ENCODE data around the gene ITSN1. TPM values are rescaled to one million over a fixed set of nuclear protein-coding genes. Genes with fewer than 3 reads are reported as not detected.
"Not testable (repeated sequence)": the region's sequence is repeated elsewhere in the genome, so short reads cannot be mapped to it uniquely, and the experiment has no call there.

ITSN1 gene
- total and polyA plus RNA-seq, 8 donors = 6.0 to 83.5 (median 25.4) TPM

- no peak for DNase-seq
These were observed 273.9 kb downstream of the ITSN1 start for GRCh38 chr21:33916200-33916567.

GRCh38 chr21:33917421-33917820 lies 275.1 kb downstream of the ITSN1 start:
- intact Hi-C loops (cut with DNase I; ENCODE audit: low total_unique reads) = no loop called here
- DNase-seq = no peak
- peaks cover 13 to 33% (median 23%) of the 10 kb centered on the region in 4 donors for H3K4me1 ChIP-seq
- H3K9me3 ChIP-seq = no peaks in the 10 kb centered on the region
- TF ChIP-seq POLR2A (IDR thresholded peaks at IDR 0.05) = no peak
- H3K27ac ChIP-seq = no peak overlapping the region
- WGBS, 5 donors = 50 to 77% (median 68%) methylated on average over 4 of the region's 4 CpGs
- H3K4me3 ChIP-seq = no peak overlapping the region
- H3K27me3 ChIP-seq = no peaks in the 10 kb centered on the region
- peaks cover 2 to 13% (median 6%) of the 10 kb centered on the region in 4 donors for H3K36me3 ChIP-seq

More at GRCh38 chr21:33916200-33916567, 273.9 kb downstream of the ITSN1 start:
- 53 to 59% (median 56%) methylated on average over 5 of the region's 5 CpGs for WGBS, 5 donors
- peaks cover 13 to 45% (median 25%) of the 10 kb centered on the region in 4 donors for H3K4me1 ChIP-seq
- peaks cover 6 to 26% (median 17%) of the 10 kb centered on the region in 4 donors for H3K36me3 ChIP-seq
- H3K9me3 ChIP-seq = no peaks in the 10 kb centered on the region
- TF ChIP-seq, protein P1, sequence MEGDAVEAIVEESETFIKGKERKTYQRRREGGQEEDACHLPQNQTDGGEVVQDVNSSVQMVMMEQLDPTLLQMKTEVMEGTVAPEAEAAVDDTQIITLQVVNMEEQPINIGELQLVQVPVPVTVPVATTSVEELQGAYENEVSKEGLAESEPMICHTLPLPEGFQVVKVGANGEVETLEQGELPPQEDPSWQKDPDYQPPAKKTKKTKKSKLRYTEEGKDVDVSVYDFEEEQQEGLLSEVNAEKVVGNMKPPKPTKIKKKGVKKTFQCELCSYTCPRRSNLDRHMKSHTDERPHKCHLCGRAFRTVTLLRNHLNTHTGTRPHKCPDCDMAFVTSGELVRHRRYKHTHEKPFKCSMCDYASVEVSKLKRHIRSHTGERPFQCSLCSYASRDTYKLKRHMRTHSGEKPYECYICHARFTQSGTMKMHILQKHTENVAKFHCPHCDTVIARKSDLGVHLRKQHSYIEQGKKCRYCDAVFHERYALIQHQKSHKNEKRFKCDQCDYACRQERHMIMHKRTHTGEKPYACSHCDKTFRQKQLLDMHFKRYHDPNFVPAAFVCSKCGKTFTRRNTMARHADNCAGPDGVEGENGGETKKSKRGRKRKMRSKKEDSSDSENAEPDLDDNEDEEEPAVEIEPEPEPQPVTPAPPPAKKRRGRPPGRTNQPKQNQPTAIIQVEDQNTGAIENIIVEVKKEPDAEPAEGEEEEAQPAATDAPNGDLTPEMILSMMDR (IDR thresholded peaks at IDR 0.05) = peak in 1 of 7 experiments; percentile 2
- TF ChIP-seq EP300 (IDR thresholded peaks at IDR 0.05) = no peak
- no peak for TF ChIP-seq POLR2A (IDR thresholded peaks at IDR 0.05)
- TF ChIP-seq POLR2AphosphoS5 (IDR thresholded peaks at IDR 0.05) = no peak
- peak overlapping the region; percentile 7 to 95 (median 90) for H3K27ac ChIP-seq
- H3K4me3 ChIP-seq = peak overlapping the region; percentile 75 to 88 (median 80)
- H3K27me3 ChIP-seq = no peaks in the 10 kb centered on the region
- intact Hi-C loops (cut with DNase I; ENCODE audit: low total_unique reads) = no loop called here

DNA sequence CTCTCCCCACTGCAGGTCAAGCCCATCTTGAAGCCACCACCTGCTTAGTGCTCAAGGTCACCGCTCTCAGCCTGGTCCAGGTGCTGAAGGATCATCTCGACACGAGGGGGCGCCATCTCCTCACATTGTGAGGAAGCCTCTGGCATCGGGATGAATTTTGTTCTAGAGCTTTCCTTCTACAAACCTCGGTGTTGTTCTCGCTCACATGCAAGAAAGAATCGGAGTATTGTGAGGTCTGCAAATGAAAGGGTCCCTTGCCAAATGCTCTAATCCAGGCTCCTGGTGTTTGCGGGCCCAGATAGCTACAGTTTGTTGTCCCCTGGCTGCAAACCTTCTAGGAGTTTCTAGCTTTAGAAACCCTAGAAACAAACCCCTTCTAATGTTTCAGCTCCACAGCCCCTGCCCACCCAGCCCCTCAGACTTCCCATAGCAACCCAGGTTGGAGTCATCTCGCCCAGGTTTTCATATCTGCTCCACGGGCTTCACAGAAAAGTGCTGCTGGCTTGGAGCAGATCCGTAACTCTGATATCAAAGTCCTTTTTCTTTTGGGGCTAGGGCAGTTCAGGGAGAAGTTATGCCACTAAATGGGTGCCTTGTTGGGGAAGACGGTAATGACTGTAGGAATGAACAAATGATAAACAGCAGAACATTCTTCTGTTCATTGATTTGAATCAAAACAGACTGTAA lies 281.9 kb downstream of the ITSN1 start:
- peak; percentile 94 to 95 for DNase-seq
- intact Hi-C loops (cut with DNase I; ENCODE audit: low total_unique reads) = loop anchor here (5.0 kb wide), 2 partner anchors 278 to 423 kb away; no protein-coding TSS in a partner anchor
- TF ChIP-seq POLR2A (IDR thresholded peaks at IDR 0.05) (no peak), EP300 (IDR thresholded peaks at IDR 0.05) (no peak), POLR2AphosphoS5 (IDR thresholded peaks at IDR 0.05) (peak in 1 of 3 donors; percentile 78)
- TF ChIP-seq, protein P1 (IDR thresholded peaks at IDR 0.05) = peak in 5 of 7 experiments; percentile 78 to 95 (median 92)
- no peaks in the 10 kb centered on the region for H3K9me3 ChIP-seq
- H3K4me1 ChIP-seq = peaks cover 0 to 12% (median 9%) of the 10 kb centered on the region in 4 donors
- no peaks in the 10 kb centered on the region for H3K27me3 ChIP-seq
- H3K4me3 ChIP-seq = peak overlapping the region in 1 of 4 donors; percentile 6
- no peaks in the 10 kb centered on the region for H3K36me3 ChIP-seq
- peak overlapping the region in 1 of 5 donors; percentile 73 for H3K27ac ChIP-seq
- WGBS, 5 donors = 12 to 17% (median 16%) methylated on average over 11 to 13 of the region's 13 CpGs

DNA sequence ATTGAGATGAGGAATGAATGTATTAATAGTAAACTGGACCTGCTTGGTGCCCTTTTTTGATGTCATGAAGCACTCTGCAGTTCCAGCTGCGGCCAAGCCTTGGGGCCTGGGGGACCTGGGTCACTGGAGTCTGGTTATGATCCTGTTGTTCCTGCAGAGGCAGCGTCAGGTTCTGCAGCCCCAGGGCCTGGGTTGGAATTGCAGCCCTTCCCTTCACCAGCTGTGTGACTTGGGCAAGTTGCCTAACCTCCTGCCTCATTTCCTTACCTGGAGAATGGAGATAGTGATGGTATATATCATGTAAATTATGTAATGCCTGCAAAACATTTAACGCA lies 282.4 kb downstream of the ITSN1 start:
- Histone ChIP-seq H3K27me3 (no peaks in the 10 kb centered on the region), H3K9me3 (no peaks in the 10 kb centered on the region), H3K36me3 (no peaks in the 10 kb centered on the region), H3K27ac (peak overlapping the region in 1 of 5 donors; percentile 73), H3K4me1 (peaks cover 0 to 12% (median 9%) of the 10 kb centered on the region in 4 donors), H3K4me3 (no peak overlapping the region)
- DNase-seq = peak in 1 of 2 donors; percentile 36
- TF ChIP-seq EP300 (IDR thresholded peaks at IDR 0.05) (no peak), POLR2AphosphoS5 (IDR thresholded peaks at IDR 0.05) (no peak), POLR2A (IDR thresholded peaks at IDR 0.05) (no peak)
- TF ChIP-seq, protein P1 (IDR thresholded peaks at IDR 0.05) = no peak
- WGBS, 5 donors = 64 to 70% (median 65%) methylated on average over 3 of the region's 3 CpGs
- intact Hi-C loops (cut with DNase I; ENCODE audit: low total_unique reads) = loop anchor here (5.0 kb wide), 2 partner anchors 278 to 423 kb away; no protein-coding TSS in a partner anchor

GRCh38 chr21:33926248-33926647 lies 283.9 kb downstream of the ITSN1 start:
- H3K9me3 ChIP-seq; H3K4me3 ChIP-seq; DNase-seq; H3K27me3 ChIP-seq; H3K36me3 ChIP-seq; H3K27ac ChIP-seq; intact Hi-C loops (cut with DNase I; ENCODE audit: low total_unique reads): not testable (repeated sequence)
- peaks cover 0 to 12% (median 9%) of the 10 kb centered on the region in 4 donors for H3K4me1 ChIP-seq
- 90 to 100% (median 95%) methylated on average over 1 to 2 of the region's 2 CpGs for WGBS, 5 donors

DNA sequence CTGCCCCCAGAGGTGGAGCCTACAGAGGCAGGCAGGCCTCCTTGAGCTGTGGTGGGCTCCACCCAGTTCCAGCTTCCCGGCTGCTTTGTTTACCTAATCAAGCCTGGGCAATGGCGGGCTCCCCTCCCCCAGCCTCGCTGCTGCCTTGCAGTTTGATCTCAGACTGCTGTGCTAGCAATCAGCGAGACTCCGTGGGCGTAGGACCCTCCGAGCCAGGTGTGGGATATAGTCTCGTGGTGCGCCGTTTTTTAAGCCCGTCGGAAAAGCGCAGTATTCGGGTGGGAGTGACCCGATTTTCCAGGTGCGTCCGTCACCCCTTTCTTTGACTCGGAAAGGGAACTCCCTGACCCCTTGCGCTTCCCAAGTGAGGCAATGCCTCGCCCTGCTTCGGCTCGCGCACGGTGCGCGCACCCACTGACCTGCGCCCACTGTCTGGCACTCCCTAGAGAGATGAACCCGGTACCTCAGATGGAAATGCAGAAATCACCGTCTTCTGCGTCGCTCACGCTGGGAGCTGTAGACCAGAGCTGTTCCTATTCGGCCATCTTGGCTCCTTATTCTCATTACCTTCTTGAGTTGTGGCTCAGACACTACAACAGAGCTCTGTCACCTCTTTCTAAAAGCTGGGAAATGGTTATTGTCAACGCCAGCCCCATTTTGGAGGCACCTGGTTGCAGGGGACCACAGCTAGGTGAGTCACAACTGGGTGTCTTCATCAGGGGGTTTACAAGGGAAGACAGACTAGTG lies 288.9 kb downstream of the ITSN1 start:
- 56 to 76% (median 68%) methylated on average over 6 to 13 of the region's 34 CpGs for WGBS, 5 donors
- H3K27me3 ChIP-seq; H3K9me3 ChIP-seq; intact Hi-C loops (cut with DNase I; ENCODE audit: low total_unique reads); H3K36me3 ChIP-seq: not testable (repeated sequence)
- peak overlapping the region; percentile 60 to 81 (median 76) for H3K27ac ChIP-seq
- peak overlapping the region; percentile 41 to 49 (median 44) for H3K4me3 ChIP-seq
- H3K4me1 ChIP-seq = peaks cover 0 to 16% (median 7%) of the 10 kb centered on the region in 4 donors
- DNase-seq = peak in 1 of 2 donors; percentile 37
